Adipose tissue (tissue), 3 donors: Measurements from ENCODE around the gene ANO10. TPM values are rescaled to one million over a fixed set of nuclear protein-coding genes. Genes with fewer than 3 reads are reported as not detected.

Experiments
- H3K27ac ChIP-seq: one replicate; pipeline ENCODE4 v1.5.1; 2013; ENCODE audit warnings: low read depth, low read length
- WGBS, 3 donors: extraction: QIAGEN DNeasy Blood & Tissue Kit; methylation state at CpG; one replicate each; pipeline ENCODE4 v1.1.7; 2013; 5-methylcytosine and 5-hydroxymethylcytosine counted together
- polyA plus RNA-seq, 3 donors: library from polyadenylated mRNA; stranded (reverse); fragments of 200-250 nt; gene quantifications; one replicate each; pipeline ENCODE4 v1.2.3, GENCODE V29; 2013
- donor health status: healthy with polysubstance abuse.
- donor health status: Bipolar disorder and iron deficiency.
- donor health status: healthy.

Gene ANO10
- polyA plus RNA-seq, 3 donors = 10.3 to 24.2 (median 12.1) TPM

DNA sequence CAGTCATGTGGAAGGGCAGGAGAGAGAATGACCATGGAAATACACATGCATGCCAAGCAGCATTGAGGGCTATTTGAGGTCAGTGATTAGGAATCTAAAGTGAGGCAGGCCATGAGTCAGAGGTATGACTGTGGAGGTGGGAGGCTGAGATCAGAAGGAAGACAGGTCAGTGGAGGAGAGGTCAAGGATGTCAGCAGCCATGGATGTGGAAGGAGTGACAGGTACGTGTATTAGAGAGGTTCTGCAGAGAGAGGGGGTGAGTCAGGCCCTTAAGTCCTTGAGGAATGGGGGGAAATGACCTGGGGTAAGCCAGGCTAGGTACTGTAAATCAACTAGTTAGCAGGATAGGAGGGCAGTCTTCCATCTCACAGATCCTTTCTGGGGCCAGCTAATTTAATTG, 166.6 kb downstream of the ANO10 start:
- H3K27ac ChIP-seq = no peak overlapping the region
- WGBS, 3 donors = 56 to 80% (median 62%) methylated on average over 1 of the region's 1 CpG

DNA sequence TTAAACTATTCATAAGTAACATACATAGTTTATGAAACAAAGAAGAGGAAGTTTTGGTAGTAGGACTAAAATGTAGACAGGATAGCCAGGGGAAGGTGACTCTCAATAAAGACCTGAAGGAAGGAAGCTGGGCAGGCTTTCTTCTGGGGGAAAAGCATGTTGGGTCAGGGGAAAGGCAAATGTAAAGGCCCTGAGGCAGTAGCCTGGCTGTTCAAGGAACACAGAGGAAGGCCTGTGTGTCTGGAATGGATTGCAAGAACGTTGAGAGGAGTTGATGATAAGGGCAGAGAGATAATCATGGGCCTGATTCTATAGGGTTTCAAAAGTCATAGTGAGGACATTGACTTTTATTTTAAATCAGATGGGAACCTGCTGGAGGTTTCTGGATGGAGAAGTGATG, 167.8 kb downstream of the ANO10 start:
- 64 to 85% (median 72%) methylated on average over 1 of the region's 1 CpG for WGBS, 3 donors
- no peak overlapping the region for H3K27ac ChIP-seq

- no peak overlapping the region for H3K27ac ChIP-seq
- 96% methylated on average over 2 of the region's 2 CpGs for WGBS, 3 donors
Measured at GRCh38 chr3:43451670-43452254, 170.0 kb downstream of the ANO10 start.

GRCh38 chr3:43448098-43448497, 173.7 kb downstream of the ANO10 start:
- WGBS, 3 donors = 97 to 100% (median 100%) methylated on average over 1 of the region's 1 CpG
- H3K27ac ChIP-seq = no peak overlapping the region

DNA sequence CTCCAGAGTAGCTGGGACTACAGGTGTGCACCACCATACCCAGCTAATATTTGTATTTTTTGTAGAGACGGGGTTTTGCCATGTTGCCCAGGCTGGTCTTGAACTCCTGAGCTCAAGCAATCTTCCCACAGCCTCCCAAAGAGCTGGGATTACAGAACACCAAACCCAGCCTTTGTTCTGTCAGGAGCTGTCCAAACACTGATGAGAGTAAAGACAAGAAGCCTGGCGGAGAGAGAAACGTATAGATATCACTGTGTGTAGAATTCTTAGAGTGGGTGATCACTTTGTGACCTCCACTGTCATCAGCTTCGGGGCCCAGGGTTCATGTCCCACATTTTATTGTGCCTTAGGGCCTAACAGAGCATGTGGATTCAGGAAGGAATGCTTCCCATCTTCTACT, 176.0 kb downstream of the ANO10 start:
- no peak overlapping the region for H3K27ac ChIP-seq
- 73 to 85% (median 78%) methylated on average over 4 of the region's 4 CpGs for WGBS, 3 donors

GRCh38 chr3:43442872-43443395, 178.9 kb downstream of the ANO10 start:
- WGBS, 3 donors = 97 to 98% (median 97%) methylated on average over 2 of the region's 2 CpGs
- no peak overlapping the region for H3K27ac ChIP-seq

DNA sequence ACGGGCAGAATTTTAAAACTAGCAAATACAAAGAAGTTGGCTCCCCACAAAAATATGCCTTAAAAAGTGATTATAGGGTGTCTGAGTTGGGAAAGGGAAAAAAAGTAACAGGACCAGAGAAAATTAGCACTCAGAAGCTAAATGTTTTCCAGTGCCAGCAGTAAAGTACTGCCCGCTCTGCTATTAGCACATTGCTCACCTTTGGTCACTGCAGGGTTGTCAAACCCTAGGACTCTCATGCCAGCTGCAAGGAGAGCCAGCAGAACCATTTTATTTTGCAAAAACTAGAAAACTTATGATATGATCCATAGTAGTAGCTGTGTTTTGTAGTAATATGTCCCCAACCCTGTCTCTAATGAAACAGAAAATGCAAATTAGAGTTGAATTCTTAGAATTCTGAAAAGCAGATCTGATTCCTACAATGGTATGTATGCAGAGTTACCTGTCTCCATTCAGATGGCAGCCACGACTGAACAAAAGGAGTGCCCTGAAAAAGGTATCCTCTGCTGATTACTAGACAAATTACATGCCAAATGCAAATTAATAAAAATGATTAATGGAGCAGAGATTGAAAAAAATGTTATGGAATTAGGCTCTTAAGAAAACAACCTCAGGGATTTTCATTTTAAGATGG, 185.2 kb downstream of the ANO10 start:
- 88 to 92% (median 92%) methylated on average over 3 of the region's 3 CpGs for WGBS, 3 donors

DNA sequence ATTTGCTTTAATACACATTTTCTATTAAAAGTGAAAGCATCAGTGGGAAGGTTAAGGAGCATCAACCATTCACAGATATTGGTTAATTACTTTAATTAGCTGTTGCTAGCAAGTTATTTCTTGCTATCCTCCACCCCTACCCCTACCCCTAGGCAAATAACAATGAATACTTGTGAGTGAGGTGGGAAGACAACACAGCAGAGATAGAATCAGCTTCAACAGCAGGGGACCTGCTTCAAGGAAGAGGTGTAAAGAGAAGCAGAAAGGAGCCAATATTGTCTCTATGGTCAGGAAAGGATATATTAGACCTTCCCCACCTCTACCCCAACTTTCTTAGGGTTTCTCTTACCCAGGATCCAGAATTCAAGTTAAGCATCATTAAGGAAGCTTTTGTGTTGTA, 186.1 kb downstream of the ANO10 start:
- no peak overlapping the region for H3K27ac ChIP-seq

More for the DNA sequence above, 185.2 kb downstream of the ANO10 start:
- H3K27ac ChIP-seq = no peak overlapping the region

DNA sequence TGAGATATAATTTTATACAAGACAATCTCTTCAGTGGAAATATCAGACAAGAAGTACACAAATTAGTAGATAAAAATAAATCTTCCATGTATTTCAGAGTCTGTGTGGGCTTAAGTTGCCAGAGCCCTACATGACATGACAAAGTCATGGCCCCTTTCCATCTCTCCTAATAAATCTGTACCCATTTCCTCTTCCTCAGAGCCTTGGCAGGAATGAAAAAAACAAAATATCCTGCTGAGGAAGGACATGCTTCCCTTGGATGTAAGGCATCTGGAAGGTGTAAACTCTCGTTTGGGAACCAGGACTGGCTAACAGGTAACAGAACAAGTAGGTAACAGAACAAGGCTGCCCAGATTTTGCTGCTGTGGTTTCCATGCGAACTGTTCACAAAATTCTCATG, 187.4 kb downstream of the ANO10 start:
- WGBS, 3 donors = 79 to 81% (median 80%) methylated on average over 2 of the region's 2 CpGs
- no peak overlapping the region for H3K27ac ChIP-seq

- 53 to 99% (median 96%) methylated on average over 2 of the region's 2 CpGs for WGBS, 3 donors
- no peak overlapping the region for H3K27ac ChIP-seq
Measured at GRCh38 chr3:43432462-43432861, 189.3 kb downstream of the ANO10 start.

GRCh38 chr3:43426388-43426787, 195.4 kb downstream of the ANO10 start:
- WGBS, 3 donors = 36 to 80% (median 71%) methylated on average over 1 of the region's 1 CpG
- H3K27ac ChIP-seq = no peak overlapping the region

DNA sequence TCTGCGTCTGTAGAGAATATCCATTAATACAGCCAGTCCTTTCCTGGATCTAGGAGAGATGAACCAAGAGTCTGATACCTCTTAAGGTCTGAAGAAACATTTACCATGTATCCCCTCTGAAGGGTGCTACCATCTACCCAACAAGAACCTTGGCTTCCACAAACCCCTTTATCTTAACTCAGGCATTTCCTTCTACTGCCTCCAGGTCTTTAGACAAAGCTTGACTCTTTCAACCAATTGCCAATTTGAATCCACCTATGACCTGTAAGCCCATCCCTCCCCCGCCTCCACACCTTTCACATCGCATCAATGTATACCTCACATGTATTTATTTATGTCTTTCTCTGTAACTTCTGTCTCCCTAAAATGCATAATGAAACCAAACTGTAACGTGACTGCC, 196.0 kb downstream of the ANO10 start:
- H3K27ac ChIP-seq = no peak overlapping the region
- 92 to 96% (median 95%) methylated on average over 4 of the region's 4 CpGs for WGBS, 3 donors

- WGBS, 3 donors = 42 to 64% (median 61%) methylated on average over 3 of the region's 3 CpGs
Measured at GRCh38 chr3:43423639-43424038, 198.2 kb downstream of the ANO10 start.

DNA sequence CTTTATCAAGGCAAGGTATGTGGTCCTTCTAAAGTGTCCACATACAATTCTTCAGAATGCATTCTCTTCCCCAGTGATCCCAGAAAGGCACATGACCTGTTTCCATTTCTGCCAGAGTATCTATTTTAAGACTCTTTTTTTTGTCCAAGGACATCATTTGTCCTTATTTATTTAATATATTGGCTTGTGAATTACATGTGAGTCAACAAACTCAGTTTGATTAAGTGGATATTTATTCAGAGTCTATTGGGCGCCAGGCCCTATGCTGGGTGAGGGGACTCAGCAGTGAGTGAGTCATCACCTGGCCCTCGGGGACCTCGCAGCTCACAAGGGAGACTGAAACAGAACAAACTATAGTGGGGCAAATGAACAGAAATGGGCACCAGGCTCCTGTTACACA, 198.7 kb downstream of the ANO10 start:
- H3K27ac ChIP-seq = no peak overlapping the region
- 26 to 81% (median 79%) methylated on average over 3 of the region's 3 CpGs for WGBS, 3 donors

More at GRCh38 chr3:43423639-43424038, 198.2 kb downstream of the ANO10 start:
- no peak overlapping the region for H3K27ac ChIP-seq

- no peak overlapping the region for H3K27ac ChIP-seq
- WGBS, 3 donors = 29 to 75% (median 68%) methylated on average over 8 of the region's 8 CpGs
Measured at GRCh38 chr3:43418601-43419272, 203.1 kb downstream of the ANO10 start.

GRCh38 chr3:43417133-43417532, 204.7 kb downstream of the ANO10 start:
- 95 to 96% (median 96%) methylated on average over 11 of the region's 11 CpGs for WGBS, 3 donors
- H3K27ac ChIP-seq = no peak overlapping the region

GRCh38 chr3:43415088-43415487, 206.7 kb downstream of the ANO10 start:
- 97% methylated on average over 5 of the region's 5 CpGs for WGBS, 3 donors
- H3K27ac ChIP-seq = no peak overlapping the region

GRCh38 chr3:43413676-43414368, 208.0 kb downstream of the ANO10 start:
- no peak overlapping the region for H3K27ac ChIP-seq
- 83 to 86% (median 83%) methylated on average over 7 of the region's 7 CpGs for WGBS, 3 donors

GRCh38 chr3:43411429-43411828, 210.4 kb downstream of the ANO10 start:
- H3K27ac ChIP-seq = no peak overlapping the region
- 97 to 100% (median 98%) methylated on average over 1 of the region's 1 CpG for WGBS, 3 donors
